BE2C (cell line): ENCODE measurements around the gene HOTAIR.

ENCODE experiments used
- DNase-seq: peaks from one replicate; pipeline ENCODE4 v3.0.0-alpha.2; 2020
- H3K27me3 ChIP-seq: fragments of 250-450 bp; sonication (Bioruptor Pico); 2 replicates; pipeline ENCODE4 v1.5.1; 2020; ENCODE audit warnings: mild to moderate bottlenecking
- H3K36me3 ChIP-seq: fragments of 250-450 bp; sonication (Bioruptor Pico); 2 replicates; pipeline ENCODE4 v1.5.1; 2020; ENCODE audit warnings: mild to moderate bottlenecking
- H3K4me1 ChIP-seq: fragments of 250-450 bp; sonication (Bioruptor Pico); 2 replicates; pipeline ENCODE4 v1.5.1; 2020
- H3K4me3 ChIP-seq: 2 replicates; pipeline ENCODE4 v1.5.1; 2011; ENCODE audit warnings: low read depth, low read length
- H3K9me3 ChIP-seq: fragments of 250-450 bp; sonication (Bioruptor Pico); 2 replicates; pipeline ENCODE4 v1.5.1; 2020
- CTCF ChIP-seq: IDR thresholded peaks from 2 replicates; pipeline ENCODE4 v1.5.1; 2012; ENCODE audit warnings: mild to moderate bottlenecking, low read depth, low read length

The HOTAIR gene

GRCh38 chr12:53993162-53994008, 18.6 kb upstream of the HOTAIR start:
- DNase-seq, result no peak
- no peak overlapping the region for H3K4me3 ChIP-seq
- no peak for TF ChIP-seq CTCF
- H3K27me3 ChIP-seq, result no peaks in the 10 kb centered on the region
- no peaks in the 10 kb centered on the region for H3K9me3 ChIP-seq
- H3K4me1 ChIP-seq, result peaks cover 10% of the 10 kb centered on the region
- no peaks in the 10 kb centered on the region for H3K36me3 ChIP-seq

DNA sequence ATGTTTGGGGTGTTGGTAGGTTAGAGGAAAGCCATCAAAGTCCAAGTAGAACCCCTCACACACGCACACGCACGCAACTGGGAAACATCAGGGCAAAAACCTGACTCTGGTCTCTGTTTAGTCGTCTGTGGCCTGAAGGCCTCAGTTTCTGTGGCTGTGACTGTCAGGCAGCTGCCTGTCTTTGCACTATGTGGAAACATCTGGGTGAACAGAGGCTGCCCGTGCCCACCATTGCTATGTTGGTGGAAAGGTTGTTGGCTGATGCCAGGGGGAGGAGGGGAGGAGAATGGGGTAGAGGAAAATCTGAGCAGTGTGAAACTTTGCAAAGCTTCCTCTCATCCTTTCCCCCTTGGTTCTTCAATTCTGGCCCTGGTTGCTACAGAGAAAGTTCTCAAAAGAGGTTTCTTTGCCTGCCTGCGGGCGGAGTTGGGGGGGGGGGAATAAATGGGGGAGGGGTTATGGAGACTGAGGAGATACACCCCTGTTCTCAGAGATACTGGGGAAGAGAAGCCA, 17.7 kb upstream of the HOTAIR start:
- Histone ChIP-seq H3K4me3 (no peak overlapping the region), H3K4me1 (peaks cover 8% of the 10 kb centered on the region)

DNA sequence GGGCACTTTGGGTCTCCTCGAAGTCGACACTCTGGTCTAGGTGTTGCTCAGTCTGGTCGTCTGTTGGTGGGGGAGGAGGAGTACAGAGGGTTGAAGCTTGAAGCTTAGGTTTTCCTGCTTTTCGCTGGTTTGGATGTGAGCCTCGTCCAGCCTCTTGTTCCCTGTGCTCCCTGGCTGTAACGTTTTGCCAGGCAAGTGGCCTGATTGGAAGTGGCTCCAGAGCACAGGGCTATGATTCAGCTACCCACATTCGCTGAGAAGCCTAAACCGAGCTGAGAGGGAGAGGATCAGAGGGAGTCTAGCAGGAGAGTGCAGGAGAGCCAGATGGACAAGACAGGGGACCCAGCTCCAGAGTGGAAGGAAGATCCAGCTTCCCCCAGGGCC, 16.3 kb upstream of the HOTAIR start:
- DNase-seq, result no peak
- peaks cover 12% of the 10 kb centered on the region for H3K27me3 ChIP-seq
- peaks cover 8% of the 10 kb centered on the region for H3K4me1 ChIP-seq
- H3K4me3 ChIP-seq, result no peak overlapping the region
- no peaks in the 10 kb centered on the region for H3K9me3 ChIP-seq
- no peaks in the 10 kb centered on the region for H3K36me3 ChIP-seq
- TF ChIP-seq CTCF, result no peak

More for the DNA sequence above, 17.7 kb upstream of the HOTAIR start:
- H3K36me3 ChIP-seq, result no peaks in the 10 kb centered on the region
- no peaks in the 10 kb centered on the region for H3K9me3 ChIP-seq
- DNase-seq, result no peak
- no peaks in the 10 kb centered on the region for H3K27me3 ChIP-seq
- TF ChIP-seq CTCF, result no peak

DNA sequence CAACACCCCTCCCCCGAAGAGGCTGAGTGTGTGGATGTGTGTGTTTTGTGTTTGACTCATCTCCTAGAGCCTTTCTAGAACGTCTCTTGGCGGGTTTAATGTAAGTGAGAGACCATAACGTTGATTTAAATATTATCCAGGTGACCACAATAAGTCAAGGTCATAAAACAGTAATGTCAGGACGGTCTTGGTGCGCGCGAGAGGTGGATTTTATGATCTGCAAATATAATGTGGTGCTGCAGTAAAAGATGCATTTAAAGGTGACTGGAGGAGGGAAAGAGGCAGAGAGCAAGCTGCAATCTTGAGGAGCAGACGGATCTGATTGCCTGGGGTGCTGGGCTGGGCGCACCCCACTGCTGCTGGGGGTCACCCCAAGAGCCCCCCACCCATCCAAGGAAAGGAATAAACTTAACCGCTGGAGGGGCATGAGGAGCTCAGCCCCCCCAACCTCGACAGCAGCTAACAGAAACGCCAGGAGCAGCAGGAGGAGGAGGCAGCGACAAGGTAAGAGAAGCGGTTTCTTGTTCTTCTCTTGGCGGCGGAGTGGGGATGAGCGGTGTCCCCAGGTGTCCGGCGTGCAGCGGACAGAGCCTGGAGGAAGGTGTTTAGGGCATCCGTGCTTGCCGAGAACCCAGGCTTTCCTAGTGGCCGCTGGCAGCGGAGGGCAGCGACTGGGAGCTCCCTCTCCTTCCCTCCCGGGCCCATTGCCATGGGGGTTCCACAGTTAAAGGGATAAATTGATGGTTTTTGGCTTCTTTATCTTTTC, 15.7 kb upstream of the HOTAIR start:
- peaks cover 17% of the 10 kb centered on the region for H3K27me3 ChIP-seq
- H3K9me3 ChIP-seq, result no peaks in the 10 kb centered on the region
- H3K4me3 ChIP-seq, result no peak overlapping the region
- H3K4me1 ChIP-seq, result peaks cover 8% of the 10 kb centered on the region
- no peak for TF ChIP-seq CTCF
- H3K36me3 ChIP-seq, result no peaks in the 10 kb centered on the region
- DNase-seq, result no peak

DNA sequence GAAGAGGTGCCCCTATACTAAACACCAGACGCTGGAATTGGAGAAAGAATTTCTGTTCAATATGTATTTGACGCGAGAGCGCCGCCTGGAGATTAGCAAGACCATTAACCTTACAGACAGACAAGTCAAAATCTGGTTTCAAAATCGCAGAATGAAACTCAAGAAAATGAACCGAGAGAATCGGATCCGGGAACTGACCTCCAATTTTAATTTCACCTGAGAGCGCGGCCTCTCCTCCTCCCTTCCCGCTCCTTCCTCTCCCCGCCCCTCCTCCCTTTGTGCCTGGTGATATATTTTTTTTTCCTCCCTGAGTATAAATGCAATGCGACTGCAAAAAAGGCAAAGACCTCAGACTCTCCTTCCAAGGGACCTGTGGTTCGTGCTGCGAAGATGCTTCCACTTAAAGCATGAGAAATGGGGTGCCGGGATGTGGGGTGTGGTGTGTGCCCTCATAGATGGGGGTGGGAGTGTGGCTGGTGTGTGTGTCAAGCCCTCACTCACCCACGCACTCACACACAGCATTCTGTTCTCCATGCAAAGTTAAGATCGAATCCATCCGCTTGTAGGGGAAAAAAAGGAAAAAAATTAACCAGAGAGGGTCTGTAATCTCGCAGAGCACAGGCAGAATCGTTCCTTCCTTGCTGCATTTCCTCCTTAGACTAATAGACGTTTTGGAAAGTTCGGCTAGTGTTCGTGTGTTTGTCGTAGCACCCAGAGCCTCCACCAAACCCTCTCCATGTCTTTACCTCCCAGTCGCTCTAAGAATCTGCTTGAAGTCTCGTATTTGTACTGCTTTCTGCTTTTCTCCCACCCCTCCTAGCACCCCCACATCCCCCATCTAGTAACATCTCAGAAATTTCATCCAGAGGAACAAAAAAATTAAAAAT, 14.7 kb upstream of the HOTAIR start:
- Histone ChIP-seq H3K36me3 (no peaks in the 10 kb centered on the region), H3K9me3 (no peaks in the 10 kb centered on the region), H3K4me1 (peaks cover 8% of the 10 kb centered on the region), H3K4me3 (peak overlapping the region; percentile 35), H3K27me3 (peaks cover 21% of the 10 kb centered on the region)
- peak; percentile 68 for TF ChIP-seq CTCF
- peak; percentile 58 for DNase-seq
